ENCODE data around the gene FHL1. TPM values are rescaled to one million over a fixed set of nuclear protein-coding genes. Genes with fewer than 3 reads are reported as not detected.

FHL1 gene
- total RNA-seq, 1 donor from 2014 or later = 1,867 TPM

- Histone ChIP-seq H3K4me1 (no peaks in the 10 kb centered on the region), H3K36me3 (no peaks in the 10 kb centered on the region), H3K27me3 (ENCODE audit: low read depth) (no peaks in the 10 kb centered on the region), H3K9me3 (replicated peaks) (peaks cover 5% of the 10 kb centered on the region), H3K27ac (replicated peaks) (no peak overlapping the region), H3K4me3 (no peak overlapping the region)
- intact Hi-C loops (cut with micrococcal nuclease) = no loop called here
- no peak for TF ChIP-seq CTCF (IDR thresholded peaks at IDR 0.05; ENCODE audit: borderline replicate concordance)
- DNase-seq = no peak
Observed at GRCh38 chrX:136112286-136112685, 35.0 kb upstream of the FHL1 start.

GRCh38 chrX:136112778-136113177 is 34.6 kb upstream of the FHL1 start:
- intact Hi-C loops (cut with micrococcal nuclease) = no loop called here
- no peaks in the 10 kb centered on the region for H3K27me3 ChIP-seq (ENCODE audit: low read depth)
- DNase-seq = no peak

GRCh38 chrX:136115126-136115903 is 32.0 kb upstream of the FHL1 start:
- no peak for TF ChIP-seq CTCF (IDR thresholded peaks at IDR 0.05; ENCODE audit: borderline replicate concordance)
- Histone ChIP-seq H3K9me3 (replicated peaks) (peaks cover 5% of the 10 kb centered on the region), H3K27ac (replicated peaks) (no peak overlapping the region), H3K36me3 (no peaks in the 10 kb centered on the region), H3K27me3 (ENCODE audit: low read depth) (no peaks in the 10 kb centered on the region), H3K4me3 (no peak overlapping the region), H3K4me1 (no peaks in the 10 kb centered on the region)
- intact Hi-C loops (cut with micrococcal nuclease) = no loop called here
- no peak for DNase-seq

More at GRCh38 chrX:136112778-136113177, 34.6 kb upstream of the FHL1 start:
- no peak overlapping the region for H3K27ac ChIP-seq (replicated peaks)
- no peak overlapping the region for H3K4me3 ChIP-seq
- H3K4me1 ChIP-seq = no peaks in the 10 kb centered on the region
- no peaks in the 10 kb centered on the region for H3K36me3 ChIP-seq
- no peak for TF ChIP-seq CTCF (IDR thresholded peaks at IDR 0.05; ENCODE audit: borderline replicate concordance)
- H3K9me3 ChIP-seq (replicated peaks) = peaks cover 5% of the 10 kb centered on the region

DNA sequence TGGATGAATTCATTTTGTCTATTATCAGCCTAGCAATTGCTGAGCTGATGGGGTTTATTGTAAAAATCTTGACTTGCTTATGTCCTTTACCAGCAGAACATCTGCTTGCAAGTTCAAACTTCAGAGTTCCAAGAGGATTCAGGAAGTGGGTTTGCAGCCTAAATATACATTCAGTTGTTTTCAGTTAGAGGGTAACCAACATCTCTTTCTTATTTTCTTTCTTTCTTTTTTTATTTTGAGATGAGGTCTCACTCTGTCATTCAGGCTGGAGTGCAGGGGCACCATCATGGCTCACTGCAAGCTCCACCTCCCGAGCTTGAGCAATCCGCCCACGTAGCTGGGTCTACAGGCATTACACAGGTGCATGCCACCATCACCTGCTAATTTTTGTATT is 31.4 kb upstream of the FHL1 start:
- H3K4me1 ChIP-seq = no peaks in the 10 kb centered on the region
- H3K27ac ChIP-seq (replicated peaks) = no peak overlapping the region

GRCh38 chrX:136121788-136122187 is 25.5 kb upstream of the FHL1 start:
- no peak overlapping the region for H3K4me3 ChIP-seq
- no peak for DNase-seq
- H3K4me1 ChIP-seq = peaks cover 11% of the 10 kb centered on the region
- intact Hi-C loops (cut with micrococcal nuclease) = no loop called here
- TF ChIP-seq CTCF (IDR thresholded peaks at IDR 0.05; ENCODE audit: borderline replicate concordance) = no peak
- H3K27ac ChIP-seq (replicated peaks) = no peak overlapping the region
- H3K36me3 ChIP-seq = no peaks in the 10 kb centered on the region
- H3K9me3 ChIP-seq (replicated peaks) = no peaks in the 10 kb centered on the region
- H3K27me3 ChIP-seq (ENCODE audit: low read depth) = no peaks in the 10 kb centered on the region

More for the DNA sequence above, 31.4 kb upstream of the FHL1 start:
- DNase-seq = no peak
- Histone ChIP-seq H3K27me3 (ENCODE audit: low read depth) (no peaks in the 10 kb centered on the region), H3K36me3 (no peaks in the 10 kb centered on the region), H3K4me3 (no peak overlapping the region), H3K9me3 (replicated peaks) (no peaks in the 10 kb centered on the region)
- intact Hi-C loops (cut with micrococcal nuclease) = no loop called here
- no peak for TF ChIP-seq CTCF (IDR thresholded peaks at IDR 0.05; ENCODE audit: borderline replicate concordance)
